Measurements from ENCODE around the gene APOL3. TPM values are rescaled to one million over a fixed set of nuclear protein-coding genes. Genes with fewer than 3 reads are reported as not detected.
"Not testable (repeated sequence)": the region's sequence is repeated elsewhere in the genome, so short reads cannot be mapped to it uniquely, and the experiment has no call there.

Gene APOL3
- total RNA-seq, 1 experiment from 2014 or later = not detected

DNA sequence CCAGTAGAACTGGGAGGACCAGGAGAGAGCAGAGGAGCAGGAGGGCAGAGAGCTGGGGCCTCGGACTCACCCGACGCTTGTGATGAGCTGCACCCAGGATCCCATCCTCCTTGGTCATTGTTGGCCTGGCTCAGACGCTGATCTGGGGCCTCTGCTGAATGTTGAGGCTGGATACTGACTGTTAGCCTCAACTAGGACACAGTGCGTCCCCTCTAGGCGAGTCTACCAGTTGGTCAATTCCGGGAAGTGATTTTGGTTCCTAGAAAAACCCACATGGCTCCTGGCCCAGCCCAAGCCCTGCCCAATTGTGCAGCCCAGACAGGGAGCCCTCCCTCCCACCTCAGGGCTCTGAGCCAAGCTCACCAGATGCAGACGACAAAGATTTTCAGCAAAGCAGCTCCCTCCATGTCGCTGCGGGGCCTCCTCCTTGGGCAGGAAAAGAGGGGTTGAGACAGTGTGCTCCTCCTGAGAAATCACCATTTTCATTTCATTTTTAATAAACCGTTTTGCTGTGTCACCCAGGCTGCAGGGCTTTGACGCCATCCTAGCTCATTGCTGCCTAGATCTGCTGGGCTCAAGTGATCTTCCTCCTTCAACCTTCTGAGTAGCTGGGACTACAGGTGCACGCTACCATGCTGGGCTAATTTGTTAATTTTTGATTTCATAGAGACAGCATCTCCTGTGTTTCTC lies 41.2 kb upstream of the APOL3 start, which contains the start of gene APOL4:
APOL4 (minus strand) TSS at position 180 of the 690 bp plus-strand sequence; CDS start at position 105, 75 bp downstream.
- TF ChIP-seq, protein P1, sequence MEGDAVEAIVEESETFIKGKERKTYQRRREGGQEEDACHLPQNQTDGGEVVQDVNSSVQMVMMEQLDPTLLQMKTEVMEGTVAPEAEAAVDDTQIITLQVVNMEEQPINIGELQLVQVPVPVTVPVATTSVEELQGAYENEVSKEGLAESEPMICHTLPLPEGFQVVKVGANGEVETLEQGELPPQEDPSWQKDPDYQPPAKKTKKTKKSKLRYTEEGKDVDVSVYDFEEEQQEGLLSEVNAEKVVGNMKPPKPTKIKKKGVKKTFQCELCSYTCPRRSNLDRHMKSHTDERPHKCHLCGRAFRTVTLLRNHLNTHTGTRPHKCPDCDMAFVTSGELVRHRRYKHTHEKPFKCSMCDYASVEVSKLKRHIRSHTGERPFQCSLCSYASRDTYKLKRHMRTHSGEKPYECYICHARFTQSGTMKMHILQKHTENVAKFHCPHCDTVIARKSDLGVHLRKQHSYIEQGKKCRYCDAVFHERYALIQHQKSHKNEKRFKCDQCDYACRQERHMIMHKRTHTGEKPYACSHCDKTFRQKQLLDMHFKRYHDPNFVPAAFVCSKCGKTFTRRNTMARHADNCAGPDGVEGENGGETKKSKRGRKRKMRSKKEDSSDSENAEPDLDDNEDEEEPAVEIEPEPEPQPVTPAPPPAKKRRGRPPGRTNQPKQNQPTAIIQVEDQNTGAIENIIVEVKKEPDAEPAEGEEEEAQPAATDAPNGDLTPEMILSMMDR (conservative IDR thresholded peaks at IDR 0.05) = no peak
- Histone ChIP-seq H4K20me1 (ENCODE audit: control insufficient read depth, insufficient read depth, insufficient read length) (no peaks in the 10 kb centered on the region), H4K8ac (replicated peaks; ENCODE audit: insufficient read length, low read depth, low read length) (no peak within 1 kb of the TSS), H2BK120ac (ENCODE audit: low read depth, low read length, poor library complexity, severe bottlenecking) (no peak within 1 kb of the TSS), H3K9me3 (ENCODE audit: control insufficient read depth, low read depth, low read length) (no peaks in the 10 kb centered on the region), H2BK15ac (ENCODE audit: low read depth, low read length) (no peak within 1 kb of the TSS), H3K27me3 (ENCODE audit: insufficient read depth, low read length) (no peaks in the 10 kb centered on the region), H3K79me2 (ENCODE audit: insufficient read depth, low read length) (no peaks in the 10 kb centered on the region), H2AK5ac (ENCODE audit: insufficient read length, low read length) (no peak within 1 kb of the TSS), H4K91ac (ENCODE audit: insufficient read length, low read depth, low read length) (no peak within 1 kb of the TSS), H3T11ph (ENCODE audit: low read length) (no peak within 1 kb of the TSS), H3K56ac (ENCODE audit: insufficient read length, low read depth, low read length) (no peak within 1 kb of the TSS), H3K14ac (ENCODE audit: insufficient read depth, low read length) (no peak within 1 kb of the TSS), H4K5ac (ENCODE audit: insufficient read length, low read depth, low read length) (no peak within 1 kb of the TSS), H3K9ac (ENCODE audit: extremely low read depth, insufficient read length, low read length) (no peak within 1 kb of the TSS), H3K23ac (ENCODE audit: insufficient read length, low read depth, low read length) (no peak within 1 kb of the TSS), H3K18ac (ENCODE audit: insufficient read length, low read depth, low read length) (no peak within 1 kb of the TSS), H2AFZ (ENCODE audit: low read length) (no peak within 1 kb of the TSS), H2BK12ac (ENCODE audit: insufficient read length, low read depth, low read length) (no peak within 1 kb of the TSS), H3K79me1 (ENCODE audit: insufficient read depth, low read depth, low read length, poor library complexity, severe bottlenecking) (no peaks in the 10 kb centered on the region), H2BK5ac (ENCODE audit: insufficient read length, low read length) (no peak within 1 kb of the TSS), H3K4ac (ENCODE audit: low read depth, low read length) (no peak within 1 kb of the TSS), H3K23me2 (ENCODE audit: insufficient read length, low read depth, low read length, poor library complexity, severe bottlenecking) (no peaks in the 10 kb centered on the region), H3K27ac (ENCODE audit: insufficient read length, low read depth, low read length) (no peak within 1 kb of the TSS), H2BK20ac (ENCODE audit: low read depth, low read length, poor library complexity, severe bottlenecking) (no peak within 1 kb of the TSS), H3K4me1 (ENCODE audit: insufficient read depth, low read length) (peaks cover 4% of the 10 kb centered on the region; the same call in 1 of the 2 replicates), H3K4me2 (ENCODE audit: insufficient read depth, insufficient read length, low read length) (no peak within 1 kb of the TSS)
- H3K4me1 Mint-ChIP-seq = peaks cover 34 to 50% of the 10 kb centered on the region in 2 experiments
- no peak for DNase-seq
- no peaks in the 10 kb centered on the region; the same call in none of the 2 replicates for H3K27me3 Mint-ChIP-seq (ENCODE audit: low read depth)
- no peak within 1 kb of the TSS for H3K27ac Mint-ChIP-seq
- no CpG with 5 or more reads among the region's 13 CpGs for WGBS (ENCODE audit: extremely low coverage, insufficient read length, low lambda C conversion rate)
- H3K36me3 Mint-ChIP-seq (ENCODE audit: insufficient read depth in 1 of 3, low read depth in 3 of 3) = no peaks in the 10 kb centered on the region
- H3K4me3 Mint-ChIP-seq = no peak within 1 kb of the TSS
- H3K9me3 Mint-ChIP-seq = no peaks in the 10 kb centered on the region; a peak in 2 of 5 replicates

DNA sequence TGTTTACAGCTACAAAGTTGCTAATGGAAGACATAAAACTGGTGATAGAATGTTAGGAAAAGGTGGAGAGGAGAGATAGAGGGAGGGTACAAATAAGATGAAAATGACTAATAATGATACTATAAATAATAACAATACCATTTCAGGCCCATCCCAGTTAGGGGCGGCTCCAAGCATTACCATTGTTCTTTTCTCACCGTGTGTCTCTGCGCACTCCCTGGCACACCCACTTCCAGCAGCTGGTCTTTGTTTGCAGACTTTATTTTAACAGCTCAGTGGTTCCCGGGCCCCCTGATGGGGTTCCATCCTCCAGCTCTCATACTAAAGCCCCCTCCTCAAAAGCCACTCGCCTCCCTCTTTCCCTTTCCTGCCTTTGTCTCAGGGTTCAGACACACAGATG lies 40.5 kb upstream of the APOL3 start:
- not testable (repeated sequence) for H3K27ac Mint-ChIP-seq; H3K4me2 ChIP-seq (ENCODE audit: insufficient read depth, insufficient read length, low read length); H3K79me2 ChIP-seq (ENCODE audit: insufficient read depth, low read length); H2BK15ac ChIP-seq (ENCODE audit: low read depth, low read length); H3K56ac ChIP-seq (ENCODE audit: insufficient read length, low read depth, low read length); H3T11ph ChIP-seq (ENCODE audit: low read length); DNase-seq; H2AK5ac ChIP-seq (ENCODE audit: insufficient read length, low read length); H3K4ac ChIP-seq (ENCODE audit: low read depth, low read length); H2AFZ ChIP-seq (ENCODE audit: low read length); H3K23ac ChIP-seq (ENCODE audit: insufficient read length, low read depth, low read length); H3K27me3 Mint-ChIP-seq (ENCODE audit: low read depth); H3K9ac ChIP-seq (ENCODE audit: extremely low read depth, insufficient read length, low read length); H3K4me1 ChIP-seq (ENCODE audit: insufficient read depth, low read length); H3K18ac ChIP-seq (ENCODE audit: insufficient read length, low read depth, low read length); H4K5ac ChIP-seq (ENCODE audit: insufficient read length, low read depth, low read length); H3K36me3 Mint-ChIP-seq (ENCODE audit: insufficient read depth in 1 of 3, low read depth in 3 of 3); H3K79me1 ChIP-seq (ENCODE audit: insufficient read depth, low read depth, low read length, poor library complexity, severe bottlenecking); H2BK20ac ChIP-seq (ENCODE audit: low read depth, low read length, poor library complexity, severe bottlenecking); H4K8ac ChIP-seq (replicated peaks; ENCODE audit: insufficient read length, low read depth, low read length); H3K27ac ChIP-seq (ENCODE audit: insufficient read length, low read depth, low read length); H3K9me3 Mint-ChIP-seq; H2BK5ac ChIP-seq (ENCODE audit: insufficient read length, low read length); H3K27me3 ChIP-seq (ENCODE audit: insufficient read depth, low read length); H4K91ac ChIP-seq (ENCODE audit: insufficient read length, low read depth, low read length); H4K20me1 ChIP-seq (ENCODE audit: control insufficient read depth, insufficient read depth, insufficient read length); H2BK12ac ChIP-seq (ENCODE audit: insufficient read length, low read depth, low read length); H3K4me3 Mint-ChIP-seq; H3K14ac ChIP-seq (ENCODE audit: insufficient read depth, low read length); H3K23me2 ChIP-seq (ENCODE audit: insufficient read length, low read depth, low read length, poor library complexity, severe bottlenecking); H2BK120ac ChIP-seq (ENCODE audit: low read depth, low read length, poor library complexity, severe bottlenecking); H3K9me3 ChIP-seq (ENCODE audit: control insufficient read depth, low read depth, low read length)
- no CpG with 5 or more reads among the region's 5 CpGs for WGBS (ENCODE audit: extremely low coverage, insufficient read length, low lambda C conversion rate)
- peaks cover 41 to 58% of the 10 kb centered on the region in 2 experiments for H3K4me1 Mint-ChIP-seq
